ENCODE data around the gene GRK2. TPM values are rescaled to one million over a fixed set of nuclear protein-coding genes. Genes with fewer than 3 reads are reported as not detected.
"Not testable (repeated sequence)": the region's sequence is repeated elsewhere in the genome, so short reads cannot be mapped to it uniquely, and the experiment has no call there.

Gene GRK2
- total and polyA plus RNA-seq, 12 donors, result 26.4 to 159 (median 59.6) TPM

DNA sequence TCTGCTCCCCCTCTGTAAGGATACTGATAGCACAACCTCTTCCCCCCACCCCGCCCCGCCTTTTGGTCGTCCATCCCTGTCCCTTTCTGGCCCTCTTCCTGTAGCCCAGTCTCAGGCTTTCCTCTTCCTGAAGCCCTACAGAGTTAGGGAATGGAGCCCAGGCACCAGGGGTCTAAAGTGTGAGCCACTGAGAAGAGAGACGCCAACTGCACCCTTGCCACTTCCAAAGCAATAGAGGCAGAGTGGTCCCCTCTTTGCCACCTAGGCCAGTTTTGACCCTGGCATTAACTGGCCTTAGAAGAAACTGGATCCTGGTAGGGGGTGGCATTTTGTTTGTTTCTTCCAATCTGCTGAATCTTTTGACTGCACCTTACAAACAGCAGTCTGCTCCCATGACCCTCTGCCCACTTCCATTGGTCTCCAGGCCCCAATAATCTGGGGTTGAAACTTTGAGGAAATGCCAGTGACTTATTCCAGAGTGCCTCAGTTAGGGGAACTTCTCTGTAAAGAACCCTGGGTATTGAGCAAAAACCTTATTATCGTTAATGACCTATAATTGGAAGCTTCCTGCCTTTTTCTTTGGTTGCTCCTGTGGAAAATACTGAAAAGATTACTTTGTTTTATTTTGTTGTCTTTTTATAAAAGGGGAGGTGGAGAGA is 9.7 kb upstream of the GRK2 start:
- DNase-seq, result peak in 2 of 7 donors; percentile 0 to 48
- 76 to 84% (median 77%) methylated on average over 5 of the region's 5 CpGs for WGBS, 4 donors
- H3K4me1 ChIP-seq (replicated peaks in 1 of 2), result peaks cover 0 to 9% of the 10 kb centered on the region in 2 donors
- no peak for TF ChIP-seq POLR2A (IDR thresholded peaks at IDR 0.05)
- TF ChIP-seq, protein P1, sequence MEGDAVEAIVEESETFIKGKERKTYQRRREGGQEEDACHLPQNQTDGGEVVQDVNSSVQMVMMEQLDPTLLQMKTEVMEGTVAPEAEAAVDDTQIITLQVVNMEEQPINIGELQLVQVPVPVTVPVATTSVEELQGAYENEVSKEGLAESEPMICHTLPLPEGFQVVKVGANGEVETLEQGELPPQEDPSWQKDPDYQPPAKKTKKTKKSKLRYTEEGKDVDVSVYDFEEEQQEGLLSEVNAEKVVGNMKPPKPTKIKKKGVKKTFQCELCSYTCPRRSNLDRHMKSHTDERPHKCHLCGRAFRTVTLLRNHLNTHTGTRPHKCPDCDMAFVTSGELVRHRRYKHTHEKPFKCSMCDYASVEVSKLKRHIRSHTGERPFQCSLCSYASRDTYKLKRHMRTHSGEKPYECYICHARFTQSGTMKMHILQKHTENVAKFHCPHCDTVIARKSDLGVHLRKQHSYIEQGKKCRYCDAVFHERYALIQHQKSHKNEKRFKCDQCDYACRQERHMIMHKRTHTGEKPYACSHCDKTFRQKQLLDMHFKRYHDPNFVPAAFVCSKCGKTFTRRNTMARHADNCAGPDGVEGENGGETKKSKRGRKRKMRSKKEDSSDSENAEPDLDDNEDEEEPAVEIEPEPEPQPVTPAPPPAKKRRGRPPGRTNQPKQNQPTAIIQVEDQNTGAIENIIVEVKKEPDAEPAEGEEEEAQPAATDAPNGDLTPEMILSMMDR (IDR thresholded peaks at IDR 0.05), result no peak
- H3K4me3 ChIP-seq, result no peak overlapping the region
- H3K36me3 ChIP-seq (replicated peaks in 1 of 2), result peaks cover 0 to 56% of the 10 kb centered on the region in 2 donors
- intact Hi-C loops (cut with DNase I), result no loop called here
- no peaks in the 10 kb centered on the region for H3K9me3 ChIP-seq (replicated peaks in 1 of 3)
- H3K27ac ChIP-seq, result no peak overlapping the region
- H3K27me3 ChIP-seq, result no peaks in the 10 kb centered on the region

GRCh38 chr11:67260406-67260805 is 5.9 kb upstream of the GRK2 start:
- WGBS, 4 donors, result 62 to 76% (median 66%) methylated on average over 6 of the region's 6 CpGs
- peak in 3 of 7 donors; percentile 1 to 14 (median 12) for DNase-seq
- intact Hi-C loops (cut with DNase I), result no loop called here
- Histone ChIP-seq H3K27me3 (no peaks in the 10 kb centered on the region), H3K36me3 (replicated peaks in 1 of 2) (peaks cover 0 to 18% of the 10 kb centered on the region in 2 donors), H3K4me1 (replicated peaks in 1 of 2) (peaks cover 8 to 27% of the 10 kb centered on the region in 2 donors), H3K9me3 (replicated peaks in 1 of 3) (no peaks in the 10 kb centered on the region), H3K27ac (no peak overlapping the region), H3K4me3 (no peak overlapping the region)
- no peak for TF ChIP-seq POLR2A (IDR thresholded peaks at IDR 0.05)
- TF ChIP-seq, protein P1 (IDR thresholded peaks at IDR 0.05), result no peak

DNA sequence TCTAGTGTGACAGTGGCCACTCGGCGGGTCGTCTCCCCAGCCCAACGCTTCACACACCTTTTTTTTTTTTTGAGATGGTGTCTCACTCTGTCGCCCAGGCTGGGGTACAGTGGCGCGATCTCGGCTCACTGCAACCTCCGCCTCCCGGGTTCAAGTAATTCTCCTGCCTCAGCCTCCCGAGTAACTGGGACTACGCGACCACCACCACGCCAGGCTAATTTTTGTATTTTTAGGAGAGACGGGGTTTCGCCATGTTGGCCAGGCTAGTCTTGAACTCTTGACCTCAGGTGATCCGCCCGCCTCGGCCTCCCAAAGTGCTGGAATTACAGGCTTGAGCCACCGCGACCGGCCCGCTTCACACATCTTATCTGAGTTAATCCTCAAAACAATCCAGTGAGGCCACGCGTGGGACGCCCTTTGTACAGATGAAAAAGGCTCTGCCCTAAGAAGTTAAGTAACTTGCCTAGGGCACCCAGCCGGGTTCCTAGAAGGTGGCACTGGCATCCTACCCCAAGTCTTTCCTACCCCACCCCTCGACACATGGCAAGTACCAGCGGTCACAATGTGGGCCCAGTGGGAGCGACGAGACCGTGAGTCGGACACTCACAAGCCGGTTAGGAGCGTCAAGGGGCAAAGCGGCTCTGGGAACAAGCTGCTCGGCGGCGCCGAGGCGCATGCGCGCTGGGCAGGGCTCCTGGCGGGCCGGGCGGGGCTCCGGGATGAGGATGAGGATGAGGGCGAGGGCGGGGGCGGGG is 5.2 kb upstream of the GRK2 start:
- H3K27ac ChIP-seq; H3K9me3 ChIP-seq (replicated peaks in 1 of 3); H3K27me3 ChIP-seq; intact Hi-C loops (cut with DNase I): not testable (repeated sequence)
- Histone ChIP-seq H3K4me3 (peak overlapping the region in 1 of 4 donors; percentile 8), H3K4me1 (replicated peaks in 1 of 2) (peaks cover 12 to 27% of the 10 kb centered on the region in 2 donors), H3K36me3 (replicated peaks in 1 of 2) (peaks cover 0 to 11% of the 10 kb centered on the region in 2 donors)
- 33 to 70% (median 47%) methylated on average over 13 to 50 of the region's 50 CpGs for WGBS, 4 donors
- DNase-seq, result peak in 5 of 7 donors; percentile 47 to 64 (median 54)

DNA sequence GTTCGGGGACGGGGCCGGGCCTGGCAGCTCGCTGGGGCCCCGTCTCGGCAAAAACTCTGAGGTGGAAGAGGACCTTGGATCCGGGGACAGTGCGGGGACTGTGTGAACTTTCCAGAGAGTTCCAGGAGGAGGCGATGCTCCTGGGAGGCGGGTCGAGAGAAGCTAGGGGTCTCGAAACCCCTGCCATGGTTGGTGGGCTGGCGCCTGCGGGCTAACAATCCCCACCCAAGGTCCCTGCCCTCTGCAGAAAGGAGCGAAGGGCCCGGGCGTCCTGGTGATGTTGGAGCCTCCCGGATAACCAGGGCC is 4.7 kb upstream of the GRK2 start:
- TF ChIP-seq, protein P1 (IDR thresholded peaks at IDR 0.05), result no peak
- TF ChIP-seq POLR2A (IDR thresholded peaks at IDR 0.05), result no peak
- intact Hi-C loops (cut with DNase I), result no loop called here
- Histone ChIP-seq H3K36me3 (replicated peaks in 1 of 2) (peaks cover 0 to 6% of the 10 kb centered on the region in 2 donors), H3K4me3 (peak overlapping the region in 1 of 4 donors; percentile 8), H3K4me1 (replicated peaks in 1 of 2) (peaks cover 12 to 27% of the 10 kb centered on the region in 2 donors), H3K27ac (no peak overlapping the region), H3K9me3 (replicated peaks in 1 of 3) (no peaks in the 10 kb centered on the region), H3K27me3 (no peaks in the 10 kb centered on the region)
- 14 to 49% (median 24%) methylated on average over 4 to 18 of the region's 18 CpGs for WGBS, 4 donors
- no peak for DNase-seq

Data from adrenal gland (tissue), 12 donors.